IMR-90 (cell line): ENCODE measurements around the gene GNAO1.

Source experiments
- CEBPB ChIP-seq: IDR thresholded peaks from 2 replicates; pipeline ENCODE4 v1.6.1; 2012; ENCODE audit warnings: low read depth, low read length, improper control_type of control experiment
- CHD1 ChIP-seq: IDR thresholded peaks from 2 replicates; pipeline ENCODE4 v1.6.1; 2012; ENCODE audit warnings: low read depth, low read length, improper control_type of control experiment
- CTCF ChIP-seq: conservative IDR thresholded peaks from 2 replicates; pipeline ENCODE4 v1.5.1; 2012; ENCODE audit warnings: mild to moderate bottlenecking, low read depth, low read length, improper control_type of control experiment
- FOS ChIP-seq: fragments of 150-350 bp; IDR thresholded peaks from 2 replicates; pipeline ENCODE4 v1.6.1; 2016; ENCODE audit warnings: low read depth, low read length
- MAZ ChIP-seq: IDR thresholded peaks from 2 replicates; pipeline ENCODE4 v1.6.1; 2012; ENCODE audit warnings: low read depth, mild to moderate bottlenecking, low read length, improper control_type of control experiment, moderate library complexity, borderline replicate concordance
- POLR2A ChIP-seq: IDR thresholded peaks from 2 replicates; pipeline ENCODE4 v1.6.1; 2012; ENCODE audit warnings: mild to moderate bottlenecking, low read depth, low read length
- RAD21 ChIP-seq: IDR thresholded peaks from 2 replicates; pipeline ENCODE4 v1.6.1; 2012; ENCODE audit warnings: low read length, improper control_type of control experiment
- RCOR1 ChIP-seq: IDR thresholded peaks from 2 replicates; pipeline ENCODE4 v1.6.1; 2012; ENCODE audit warnings: mild to moderate bottlenecking, low read length, improper control_type of control experiment; ENCODE audit not compliant: insufficient replicate concordance
- RFX5 ChIP-seq: IDR thresholded peaks from 2 replicates; pipeline ENCODE4 v1.8.0; 2012; ENCODE audit warnings: low read depth, mild to moderate bottlenecking, low read length, moderate library complexity
- SMC3 ChIP-seq: fragments of 150-350 bp; IDR thresholded peaks from 2 replicates; pipeline ENCODE4 v1.6.1; 2016; ENCODE audit warnings: low read depth, mild to moderate bottlenecking, antibody characterized with exemption, low read length, moderate library complexity
- TF ChIP-seq, protein P1 (sequence below): fragments of 150-350 bp; IDR thresholded peaks from 2 replicates; pipeline ENCODE4 v1.6.1; 2017; ENCODE audit warnings: mild to moderate bottlenecking, antibody characterized with exemption, low read length, low read depth

GRCh38 chr16:56373003-56373402 lies 181.7 kb downstream of the GNAO1 start:
- no peak for TF ChIP-seq RAD21
- TF ChIP-seq FOS: no peak
- TF ChIP-seq CTCF: no peak
- no peak for TF ChIP-seq CHD1
- no peak for TF ChIP-seq SMC3
- TF ChIP-seq POLR2A: no peak
- TF ChIP-seq RCOR1: no peak
- TF ChIP-seq CEBPB: no peak
- no peak for TF ChIP-seq RFX5
- TF ChIP-seq, protein P1, sequence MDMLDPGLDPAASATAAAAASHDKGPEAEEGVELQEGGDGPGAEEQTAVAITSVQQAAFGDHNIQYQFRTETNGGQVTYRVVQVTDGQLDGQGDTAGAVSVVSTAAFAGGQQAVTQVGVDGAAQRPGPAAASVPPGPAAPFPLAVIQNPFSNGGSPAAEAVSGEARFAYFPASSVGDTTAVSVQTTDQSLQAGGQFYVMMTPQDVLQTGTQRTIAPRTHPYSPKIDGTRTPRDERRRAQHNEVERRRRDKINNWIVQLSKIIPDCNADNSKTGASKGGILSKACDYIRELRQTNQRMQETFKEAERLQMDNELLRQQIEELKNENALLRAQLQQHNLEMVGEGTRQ: no peak
- no peak for TF ChIP-seq MAZ
